Left forelimb (tissue), 1 donor: ENCODE measurements around the gene KRTAP9-1.
"Not testable (repeated sequence)": the region's sequence is repeated elsewhere in the genome, so short reads cannot be mapped to it uniquely, and the experiment has no call there.

Experiments used
- DNase-seq: peaks from one replicate; pipeline ENCODE4 v3.0.0-alpha.2; 2018; ENCODE audit warnings: low spot score

KRTAP9-1 gene, protein sequence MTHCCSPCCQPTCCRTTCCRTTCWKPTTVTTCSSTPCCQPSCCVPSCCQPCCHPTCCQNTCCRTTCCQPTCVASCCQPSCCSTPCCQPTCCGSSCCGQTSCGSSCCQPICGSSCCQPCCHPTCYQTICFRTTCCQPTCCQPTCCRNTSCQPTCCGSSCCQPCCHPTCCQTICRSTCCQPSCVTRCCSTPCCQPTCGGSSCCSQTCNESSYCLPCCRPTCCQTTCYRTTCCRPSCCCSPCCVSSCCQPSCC

GRCh38 chr17:41189837-41190318 is at the start of gene KRTAP9-1:
Gene KRTAP9-1, plus strand, starts transcription at chr17:41189887. Its CDS starts 0 bp downstream, at chr17:41189887.
- DNase-seq, result not testable (repeated sequence)

DNA sequence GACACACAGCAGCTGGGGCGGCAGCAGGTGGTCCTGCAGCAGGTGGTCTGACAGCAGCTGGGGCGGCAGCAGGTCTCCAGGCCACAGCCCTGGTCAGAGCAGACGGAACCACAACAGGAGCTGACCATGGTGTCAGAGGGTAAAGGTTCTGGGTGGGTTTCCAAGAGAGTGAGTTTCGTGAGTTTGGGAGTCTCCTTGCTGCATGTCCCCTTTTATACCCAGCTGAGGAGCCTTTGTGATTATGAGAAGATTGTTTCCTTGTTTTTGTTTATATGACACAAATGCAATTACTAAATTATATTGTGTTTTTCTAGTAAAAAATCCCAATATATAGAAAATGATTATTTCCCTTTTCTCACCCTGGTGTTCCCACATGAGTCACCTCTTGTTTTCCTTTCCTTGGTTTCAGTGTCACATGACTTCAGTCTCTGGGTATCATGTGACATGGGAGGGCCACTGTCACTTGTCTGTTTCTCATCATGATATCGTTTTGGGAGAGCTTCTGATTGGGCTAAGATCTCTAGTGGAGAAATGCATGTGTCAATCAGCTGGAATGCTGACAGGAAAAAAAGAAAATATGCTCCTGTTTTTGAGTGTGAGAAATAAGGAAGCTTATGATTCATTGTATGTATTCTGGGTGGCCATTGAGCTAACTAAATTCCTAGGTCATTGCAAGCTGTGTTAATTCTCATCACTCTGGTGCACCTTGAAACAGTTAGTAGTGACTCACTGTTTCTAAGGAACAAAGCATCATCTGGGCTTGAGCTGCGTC is 49.1 kb upstream of the KRTAP9-1 start, which contains the start of gene KRTAP4-6:
Gene KRTAP4-6, minus strand, starts transcription at position 185 of the 772 bp plus-strand sequence. Its CDS starts 57 bp downstream, at position 128.
- DNase-seq, result no peak

GRCh38 chr17:41141361-41141760 is 48.3 kb upstream of the KRTAP9-1 start:
- no peak for DNase-seq

DNA sequence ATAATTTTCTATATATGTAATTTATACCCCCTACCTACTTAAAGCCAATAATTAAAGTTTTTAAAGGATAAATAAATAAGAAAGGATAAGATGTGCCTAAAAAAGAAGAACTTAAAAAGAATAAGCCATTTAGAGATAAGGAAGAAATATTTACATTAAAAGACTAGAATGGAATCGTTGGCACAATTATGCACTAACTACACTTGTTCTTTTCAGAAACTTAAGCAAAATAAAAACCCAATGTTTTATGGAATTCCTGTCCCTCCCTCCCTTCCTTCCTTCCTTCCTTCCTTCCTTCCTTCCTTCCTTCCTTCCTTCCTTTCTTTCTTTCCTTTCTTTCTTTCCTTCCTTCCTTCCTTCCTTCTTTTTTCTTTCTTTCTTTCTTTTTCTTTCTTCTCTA is 44.8 kb upstream of the KRTAP9-1 start:
- no peak for DNase-seq

- DNase-seq, result no peak
Measured at GRCh38 chr17:41145261-41145660, 44.4 kb upstream of the KRTAP9-1 start.

GRCh38 chr17:41147531-41148204 is 42.0 kb upstream of the KRTAP9-1 start:
- DNase-seq, result no peak

GRCh38 chr17:41148971-41149651 is 40.6 kb upstream of the KRTAP9-1 start:
- not testable (repeated sequence) for DNase-seq

- DNase-seq, result no peak
Measured at GRCh38 chr17:41149652-41149985, 40.1 kb upstream of the KRTAP9-1 start, which contains the start of gene KRTAP4-5. Gene KRTAP4-5, minus strand, starts transcription at chr17:41149825. Its CDS starts 58 bp downstream, at chr17:41149767.

DNA sequence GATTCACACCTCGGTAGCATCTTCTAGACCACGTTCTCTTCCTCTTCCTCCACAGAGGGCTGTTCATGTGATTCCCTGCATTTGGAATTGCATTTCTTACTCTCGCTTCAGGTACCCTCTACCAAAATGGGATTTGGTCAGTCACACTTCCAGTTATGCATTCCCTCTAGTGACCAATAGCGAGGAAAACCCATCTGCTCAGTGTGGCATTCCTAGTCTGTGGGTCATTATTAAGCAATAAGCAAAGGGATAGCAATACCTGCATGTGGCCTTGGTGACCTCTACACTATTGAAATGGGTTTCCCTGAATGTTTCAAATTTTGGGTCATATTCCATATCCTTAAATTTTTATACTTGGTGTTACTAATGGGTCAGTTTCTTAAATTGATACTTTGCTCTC is 39.7 kb upstream of the KRTAP9-1 start:
- no peak for DNase-seq

GRCh38 chr17:41151525-41151924 is 38.2 kb upstream of the KRTAP9-1 start:
- DNase-seq, result no peak

GRCh38 chr17:41153856-41154255 is 35.8 kb upstream of the KRTAP9-1 start:
- DNase-seq, result no peak

- DNase-seq, result not testable (repeated sequence)
Measured at GRCh38 chr17:41160190-41160589, 29.5 kb upstream of the KRTAP9-1 start.

GRCh38 chr17:41160648-41161047 is 29.0 kb upstream of the KRTAP9-1 start, which contains the start of gene KRTAP4-4:
Gene KRTAP4-4, minus strand, starts transcription at chr17:41160748. Its CDS starts 57 bp downstream, at chr17:41160691.
- DNase-seq, result no peak

DNA sequence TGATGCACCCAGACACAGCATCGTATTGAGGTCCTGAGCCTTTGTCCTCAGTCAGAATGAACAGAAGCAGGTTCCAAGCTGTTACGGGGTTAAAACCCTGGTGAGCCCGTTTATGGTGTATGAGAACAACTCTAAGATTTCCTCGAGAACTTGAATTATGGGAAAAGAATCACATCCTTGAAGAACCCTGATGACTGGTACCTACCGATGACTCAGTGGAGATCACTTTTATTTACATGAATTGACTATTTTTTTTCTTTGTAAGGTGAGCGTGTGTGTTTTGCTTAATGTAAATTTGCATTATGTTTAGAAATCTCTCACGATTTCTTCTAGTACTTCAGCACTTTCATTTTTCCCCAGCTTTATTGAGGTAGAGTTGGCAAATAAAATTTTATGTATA is 25.9 kb upstream of the KRTAP9-1 start:
- DNase-seq, result no peak

DNA sequence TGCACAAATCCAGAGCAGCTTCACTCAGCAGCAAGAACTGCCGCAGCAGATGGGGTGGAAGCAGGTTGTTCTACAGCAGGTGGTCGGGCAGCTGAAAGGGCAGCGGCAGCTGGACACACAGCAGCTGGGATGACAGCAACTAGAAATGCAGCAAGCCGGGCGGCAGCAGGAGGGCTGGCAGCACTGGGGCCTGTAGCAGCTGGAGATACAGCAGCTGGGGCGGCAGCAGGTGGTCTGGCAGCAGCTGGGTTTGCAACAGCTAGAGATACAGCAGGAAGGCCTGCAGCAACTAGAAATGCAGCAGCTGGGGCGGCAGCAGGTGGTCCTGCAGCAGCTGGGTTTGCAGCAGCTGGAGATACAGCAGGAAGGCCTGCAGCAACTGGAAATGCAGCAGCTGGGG is 22.1 kb upstream of the KRTAP9-1 start:
- DNase-seq, result no peak

DNA sequence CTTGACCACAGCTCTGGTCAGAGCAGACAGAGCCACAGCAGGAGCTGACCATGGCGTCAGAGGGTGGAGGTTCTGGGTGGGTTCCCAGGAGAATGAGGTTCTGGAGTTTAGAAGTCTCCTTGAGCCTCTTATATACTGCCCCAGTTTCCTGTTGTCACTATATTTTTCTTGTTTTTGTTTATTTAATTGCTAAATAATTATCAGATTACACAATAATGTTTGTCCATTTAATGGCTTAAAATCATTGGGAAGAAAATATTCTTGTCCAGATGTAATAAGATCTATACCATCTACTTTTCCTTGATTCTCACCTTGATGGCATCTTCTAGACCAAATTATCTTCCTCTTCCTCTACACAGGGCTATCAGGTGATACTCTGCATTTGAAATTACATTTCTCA is 21.6 kb upstream of the KRTAP9-1 start, which contains the start of gene KRTAP4-3:
Gene KRTAP4-3, minus strand, starts transcription at position 101 of the 400 bp plus-strand sequence. Its CDS starts 49 bp downstream, at position 52.
- no peak for DNase-seq

DNA sequence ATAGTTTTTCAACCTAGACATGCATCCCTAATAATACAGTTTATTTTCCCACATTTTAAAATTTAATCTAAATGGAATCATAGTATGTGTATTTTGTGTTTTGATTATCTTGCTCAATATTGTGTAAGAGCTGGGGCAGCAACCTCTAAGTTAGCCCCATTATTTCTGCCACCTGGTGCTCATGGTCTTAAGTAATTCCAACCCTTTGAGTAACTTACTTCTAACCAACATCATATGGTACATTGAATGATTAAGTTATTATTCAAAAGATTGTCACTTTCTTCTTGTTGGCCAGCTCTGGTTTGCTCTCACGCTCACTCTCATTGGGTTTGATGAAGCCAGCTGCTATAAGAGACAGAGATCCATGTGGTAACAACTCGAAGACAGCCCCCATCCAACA is 17.8 kb upstream of the KRTAP9-1 start:
- no peak for DNase-seq

GRCh38 chr17:41176744-41177387 is 12.8 kb upstream of the KRTAP9-1 start:
- DNase-seq, result no peak

GRCh38 chr17:41177727-41178271 is 11.9 kb upstream of the KRTAP9-1 start, which contains the start of gene KRTAP4-2:
Gene KRTAP4-2, minus strand, starts transcription at chr17:41178221. Its CDS starts 57 bp downstream, at chr17:41178164.
- no peak for DNase-seq

DNA sequence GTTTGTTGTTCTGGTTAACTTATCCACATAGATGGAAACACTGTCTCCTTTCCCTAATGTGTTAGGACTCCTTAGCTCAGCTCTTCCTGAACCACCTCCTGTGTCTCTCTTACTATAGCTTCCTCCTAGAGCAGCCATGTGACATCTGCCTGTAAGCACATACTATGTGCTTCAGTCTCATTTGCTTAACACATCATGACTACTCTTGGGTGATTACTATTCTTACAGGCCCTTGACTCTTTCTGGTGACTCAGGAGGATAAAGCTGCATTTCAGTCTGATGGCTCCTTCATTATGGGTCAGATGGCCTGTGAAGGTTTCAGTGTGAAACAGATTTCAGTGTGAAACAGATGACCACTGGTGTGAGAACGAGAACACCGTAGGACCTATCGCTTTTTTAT is 11.3 kb upstream of the KRTAP9-1 start:
- no peak for DNase-seq
